Gastroesophageal sphincter (tissue), 3 donors: ENCODE measurements around the gene HGFAC.

Source experiments
- CTCF ChIP-seq, 4 experiments: fragments of 200-600 bp in 2 of 4; fragments of 450-650 bp in 2 of 4; sonication (generic) in 1 of 4; IDR thresholded peaks; one replicate each; pipeline ENCODE4 v1.5.1; 2017 to 2019; ENCODE audit warnings: antibody characterized with exemption in 4 of 4, mild to moderate bottlenecking in 2 of 4, moderate library complexity in 2 of 4
- EP300 ChIP-seq: sonication (generic); formaldehyde crosslinking; IDR thresholded peaks from one replicate; pipeline ENCODE4 v1.6.1; 2017; ENCODE audit warnings: antibody characterized with exemption, mild to moderate bottlenecking
- POLR2A ChIP-seq, 2 donors: fragments of 450-650 bp; IDR thresholded peaks; one replicate each; pipeline ENCODE4 v1.6.1; 2017; ENCODE audit warnings: antibody characterized with exemption in 2 of 2, mild to moderate bottlenecking in 2 of 2, moderate library complexity in 1 of 2
- POLR2AphosphoS5 ChIP-seq: sonication (generic); formaldehyde crosslinking; IDR thresholded peaks from one replicate; pipeline ENCODE4 v1.6.1; 2017; ENCODE audit warnings: antibody characterized with exemption

DNA sequence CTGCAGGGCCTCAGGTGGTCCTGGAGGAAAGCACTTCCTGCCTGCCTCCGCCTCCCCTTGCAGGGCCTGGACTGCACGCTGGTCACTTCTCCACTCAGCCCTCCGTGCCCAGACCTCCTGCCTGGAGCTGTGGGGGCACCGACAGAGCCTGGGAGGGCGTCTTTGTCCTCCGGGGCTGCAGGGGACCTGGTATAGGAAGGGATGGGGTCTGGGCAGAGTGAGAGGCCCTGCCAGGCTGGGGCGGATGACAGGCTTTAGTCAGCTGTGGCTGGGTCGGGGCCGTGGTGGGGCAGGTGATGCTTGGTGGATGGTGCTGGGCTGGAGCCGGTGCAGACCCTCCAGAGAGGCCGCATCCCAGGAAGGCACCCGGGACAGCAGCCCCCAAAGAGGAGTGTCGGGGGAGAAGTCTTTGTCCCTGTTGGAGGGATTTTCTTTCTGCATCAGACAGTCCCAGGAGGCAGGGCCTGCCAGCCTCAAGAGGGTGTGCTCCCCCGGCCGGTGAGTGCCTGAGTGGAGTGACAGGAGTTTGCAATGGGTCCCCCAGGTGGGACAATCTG, 22.7 kb downstream of the HGFAC start:
- TF ChIP-seq CTCF (IDR thresholded peaks at IDR 0.05) (no peak), POLR2AphosphoS5 (no peak), POLR2A (IDR thresholded peaks at IDR 0.05) (no peak), EP300 (no peak)
